Activated T-cell treated with anti-CD3 and anti-CD28 coated beads, Interleukin-2, amount 50 U/mL, for 4 hours (primary cell): ENCODE measurements around the gene RANBP10. TPM values are rescaled to one million over a fixed set of nuclear protein-coding genes. Genes with fewer than 3 reads are reported as not detected.
"Not testable (repeated sequence)": the region's sequence is repeated elsewhere in the genome, so short reads cannot be mapped to it uniquely, and the experiment has no call there.

Experiments
- ATAC-seq, 2 donors: fragments of 200-7000 bp; cut with Tn5 transposase; one replicate each; pipeline ENCODE4 v1.10.0; 2021
- DNase-seq: peaks from one replicate; pipeline ENCODE4 v3.0.0-alpha.2; 2020
- H3K27me3 Mint-ChIP-seq: one replicate; pipeline ENCODE4 v1.8.0; 2021; ENCODE audit warnings: low read depth, mixed read lengths
- H3K36me3 Mint-ChIP-seq: one replicate; pipeline ENCODE4 v1.8.0; 2022; ENCODE audit warnings: mixed read lengths; ENCODE audit not compliant: insufficient read depth
- H3K4me1 Mint-ChIP-seq: one replicate; pipeline ENCODE4 v1.8.0; 2021; ENCODE audit warnings: low read depth, mixed read lengths
- H3K4me3 Mint-ChIP-seq: one replicate; pipeline ENCODE4 v1.8.0; 2021; ENCODE audit warnings: mild to moderate bottlenecking, moderate library complexity, mixed read lengths
- H3K9me3 Mint-ChIP-seq: one replicate; pipeline ENCODE4 v1.8.0; 2021; ENCODE audit warnings: mixed read lengths
- total RNA-seq, 3 donors: library from RNA; stranded (reverse); gene quantifications; one replicate each; pipeline ENCODE4 v1.2.1, GENCODE V29; 2021

RANBP10 gene
- total RNA-seq, 3 donors from 2014 or later: 17.2 to 17.9 (median 17.8) TPM

GRCh38 chr16:67841198-67841815, 34.9 kb upstream of the RANBP10 start:
- Mint-ChIP-seq H3K27me3 (no peaks in the 10 kb centered on the region), H3K9me3 (no peaks in the 10 kb centered on the region), H3K4me1 (peaks cover 39% of the 10 kb centered on the region), H3K4me3 (peak overlapping the region; percentile 93), H3K36me3 (no peaks in the 10 kb centered on the region)
- ATAC-seq (no peak), DNase-seq (no peak)

GRCh38 chr16:67837811-67838210, 31.5 kb upstream of the RANBP10 start:
- Mint-ChIP-seq H3K4me1 (peaks cover 17% of the 10 kb centered on the region), H3K27me3 (no peaks in the 10 kb centered on the region), H3K4me3 (no peak overlapping the region), H3K9me3 (no peaks in the 10 kb centered on the region), H3K36me3 (no peaks in the 10 kb centered on the region)
- ATAC-seq (no peak), DNase-seq (no peak)

GRCh38 chr16:67837190-67837589, 30.8 kb upstream of the RANBP10 start:
- not testable (repeated sequence) for H3K4me3 Mint-ChIP-seq, ATAC-seq
- peaks cover 20% of the 10 kb centered on the region for H3K4me1 Mint-ChIP-seq

GRCh38 chr16:67834242-67834614, 27.9 kb upstream of the RANBP10 start:
- H3K36me3 Mint-ChIP-seq: peaks cover 4% of the 10 kb centered on the region
- no peaks in the 10 kb centered on the region for H3K9me3 Mint-ChIP-seq
- DNase-seq (no peak), ATAC-seq (no peak)
- H3K4me1 Mint-ChIP-seq: peaks cover 15% of the 10 kb centered on the region
- H3K27me3 Mint-ChIP-seq: no peaks in the 10 kb centered on the region
- H3K4me3 Mint-ChIP-seq: peak overlapping the region; percentile 89

More at GRCh38 chr16:67837190-67837589, 30.8 kb upstream of the RANBP10 start:
- not testable (repeated sequence) for H3K9me3 Mint-ChIP-seq, DNase-seq, H3K27me3 Mint-ChIP-seq, H3K36me3 Mint-ChIP-seq

GRCh38 chr16:67833415-67834241, 27.3 kb upstream of the RANBP10 start:
- Mint-ChIP-seq H3K9me3 (no peaks in the 10 kb centered on the region), H3K4me1 (peaks cover 15% of the 10 kb centered on the region), H3K4me3 (peak overlapping the region; percentile 89), H3K27me3 (no peaks in the 10 kb centered on the region), H3K36me3 (peaks cover 4% of the 10 kb centered on the region)
- ATAC-seq (peak; percentile 100), DNase-seq (peak; percentile 86)

GRCh38 chr16:67833030-67833414, 26.7 kb upstream of the RANBP10 start:
- peaks cover 4% of the 10 kb centered on the region for H3K36me3 Mint-ChIP-seq
- no peaks in the 10 kb centered on the region for H3K9me3 Mint-ChIP-seq
- no peaks in the 10 kb centered on the region for H3K27me3 Mint-ChIP-seq
- H3K4me3 Mint-ChIP-seq: peak overlapping the region; percentile 89
- DNase-seq: no peak
- peaks cover 15% of the 10 kb centered on the region for H3K4me1 Mint-ChIP-seq
- ATAC-seq: peak in 1 of 2 donors; percentile 3

GRCh38 chr16:67828651-67829050, 22.3 kb upstream of the RANBP10 start:
- Mint-ChIP-seq H3K9me3 (no peaks in the 10 kb centered on the region), H3K4me3 (no peak overlapping the region), H3K27me3 (no peaks in the 10 kb centered on the region), H3K4me1 (peaks cover 9% of the 10 kb centered on the region), H3K36me3 (peaks cover 4% of the 10 kb centered on the region)
- DNase-seq (no peak), ATAC-seq (no peak)

GRCh38 chr16:67825906-67826305, 19.5 kb upstream of the RANBP10 start:
- Mint-ChIP-seq H3K9me3 (no peaks in the 10 kb centered on the region), H3K4me1 (no peaks in the 10 kb centered on the region), H3K27me3 (no peaks in the 10 kb centered on the region), H3K36me3 (peaks cover 4% of the 10 kb centered on the region), H3K4me3 (no peak overlapping the region)
- ATAC-seq (no peak), DNase-seq (no peak)

GRCh38 chr16:67825119-67825518, 18.8 kb upstream of the RANBP10 start:
- no peaks in the 10 kb centered on the region for H3K9me3 Mint-ChIP-seq
- no peaks in the 10 kb centered on the region for H3K4me1 Mint-ChIP-seq
- peaks cover 4% of the 10 kb centered on the region for H3K36me3 Mint-ChIP-seq
- no peak for DNase-seq
- no peak for ATAC-seq
- no peaks in the 10 kb centered on the region for H3K27me3 Mint-ChIP-seq
- H3K4me3 Mint-ChIP-seq: no peak overlapping the region

GRCh38 chr16:67822511-67822910, 16.2 kb upstream of the RANBP10 start:
- Mint-ChIP-seq H3K9me3 (no peaks in the 10 kb centered on the region), H3K4me1 (no peaks in the 10 kb centered on the region), H3K4me3 (no peak overlapping the region), H3K36me3 (no peaks in the 10 kb centered on the region), H3K27me3 (no peaks in the 10 kb centered on the region)
- ATAC-seq (no peak), DNase-seq (no peak)

GRCh38 chr16:67820608-67821259, 14.4 kb upstream of the RANBP10 start:
- Mint-ChIP-seq H3K4me1 (peaks cover 2% of the 10 kb centered on the region), H3K36me3 (no peaks in the 10 kb centered on the region), H3K27me3 (no peaks in the 10 kb centered on the region), H3K4me3 (no peak overlapping the region), H3K9me3 (no peaks in the 10 kb centered on the region)
- DNase-seq (no peak), ATAC-seq (no peak)

- Mint-ChIP-seq H3K27me3 (no peaks in the 10 kb centered on the region), H3K4me3 (no peak overlapping the region), H3K4me1 (peaks cover 2% of the 10 kb centered on the region), H3K36me3 (no peaks in the 10 kb centered on the region), H3K9me3 (no peaks in the 10 kb centered on the region)
- ATAC-seq (no peak), DNase-seq (no peak)
Observed at GRCh38 chr16:67814567-67814966, 8.2 kb upstream of the RANBP10 start.

- DNase-seq (no peak), ATAC-seq (no peak)
- no peaks in the 10 kb centered on the region for H3K27me3 Mint-ChIP-seq
- H3K9me3 Mint-ChIP-seq: no peaks in the 10 kb centered on the region
- peaks cover 5% of the 10 kb centered on the region for H3K4me1 Mint-ChIP-seq
- no peaks in the 10 kb centered on the region for H3K36me3 Mint-ChIP-seq
- no peak overlapping the region for H3K4me3 Mint-ChIP-seq
Observed at GRCh38 chr16:67811899-67812298, 5.5 kb upstream of the RANBP10 start.

- H3K27me3 Mint-ChIP-seq: no peaks in the 10 kb centered on the region
- no peak for ATAC-seq
- no peaks in the 10 kb centered on the region for H3K9me3 Mint-ChIP-seq
- peak overlapping the region; percentile 89 for H3K4me3 Mint-ChIP-seq
- DNase-seq: no peak
- H3K36me3 Mint-ChIP-seq: peaks cover 6% of the 10 kb centered on the region
- H3K4me1 Mint-ChIP-seq: peaks cover 34% of the 10 kb centered on the region
Observed at GRCh38 chr16:67807148-67807682, 855 bp upstream of the RANBP10 start.
